HG02588 (cell line): ENCODE results near the gene ARL8B.
A peak's percentile ranks its signal among the peaks of the same experiment; 100 is the strongest.

Experiments used
- ATAC-seq: cut with Tn5 transposase; IDR thresholded peaks from one replicate; pipeline ENCODE4 v1.9.1; 2021; ENCODE audit warnings: mild to moderate bottlenecking, moderate library complexity; ENCODE audit not compliant: unreplicated experiment

The ARL8B gene

GRCh38 chr3:5185093-5185673 lies 63.1 kb downstream of the ARL8B start:
- no peak for ATAC-seq

- ATAC-seq = no peak
Measured at GRCh38 chr3:5186089-5186857, 64.2 kb downstream of the ARL8B start.

- ATAC-seq = no peak
Measured at GRCh38 chr3:5186858-5187155, 64.7 kb downstream of the ARL8B start.

GRCh38 chr3:5187156-5187919 lies 65.2 kb downstream of the ARL8B start, which contains the start of gene EDEM1:
Gene EDEM1 (plus strand): TSS chr3:5187707. CDS start chr3:5187806, 99 bp downstream.
- ATAC-seq = peak; percentile 80

- peak; percentile 17 for ATAC-seq
Measured at GRCh38 chr3:5187920-5188418, 65.9 kb downstream of the ARL8B start.

- no peak for ATAC-seq
Measured at GRCh38 chr3:5188419-5189221, 66.5 kb downstream of the ARL8B start.

- ATAC-seq = no peak
Measured at GRCh38 chr3:5190147-5190791, 68.2 kb downstream of the ARL8B start.

- ATAC-seq = no peak
Measured at GRCh38 chr3:5191555-5192304, 69.6 kb downstream of the ARL8B start.

- ATAC-seq = no peak
Measured at GRCh38 chr3:5192571-5193365, 70.7 kb downstream of the ARL8B start.

- no peak for ATAC-seq
Measured at GRCh38 chr3:5194341-5194740, 72.2 kb downstream of the ARL8B start.

GRCh38 chr3:5194801-5195509 lies 72.9 kb downstream of the ARL8B start:
- ATAC-seq = peak; percentile 34

GRCh38 chr3:5195605-5196004 lies 73.5 kb downstream of the ARL8B start:
- no peak for ATAC-seq

- no peak for ATAC-seq
Measured at GRCh38 chr3:5197022-5197421, 74.9 kb downstream of the ARL8B start.

- ATAC-seq = peak; percentile 73
Measured at GRCh38 chr3:5197470-5198312, 75.6 kb downstream of the ARL8B start.

GRCh38 chr3:5198313-5198677 lies 76.2 kb downstream of the ARL8B start:
- no peak for ATAC-seq

- peak; percentile 37 for ATAC-seq
Measured at GRCh38 chr3:5198986-5199731, 77.1 kb downstream of the ARL8B start.

GRCh38 chr3:5201536-5201935 lies 79.4 kb downstream of the ARL8B start:
- no peak for ATAC-seq
